ENCODE measurements around the gene INPP4A.

The INPP4A gene

GRCh38 chr2:98643496-98644100, 198.9 kb downstream of the INPP4A start:
- no peak overlapping the region for H3K27ac ChIP-seq (ENCODE audit: poor library complexity, severe bottlenecking)
- no peaks in the 10 kb centered on the region for H3K9me3 ChIP-seq (ENCODE audit: severe bottlenecking)
- H3K4me1 ChIP-seq (ENCODE audit: insufficient read depth, poor library complexity, severe bottlenecking), result peaks cover 5% of the 10 kb centered on the region
- no peak for DNase-seq (ENCODE audit: low spot score)
- H3K36me3 ChIP-seq (ENCODE audit: low read depth), result no peaks in the 10 kb centered on the region
- ATAC-seq (ENCODE audit: low read depth), result no peak
- H3K27me3 ChIP-seq (ENCODE audit: insufficient read depth, poor library complexity, severe bottlenecking), result no peaks in the 10 kb centered on the region
- TF ChIP-seq CTCF (IDR thresholded peaks at IDR 0.05; ENCODE audit: poor library complexity, severe bottlenecking), result no peak
- no peak overlapping the region for H3K4me3 ChIP-seq (ENCODE audit: severe bottlenecking)

All from RWPE2 (cell line).